ENCODE measurements around the gene NME4.
A peak's percentile ranks its signal among the peaks of the same experiment; 100 is the strongest.
"Not testable (repeated sequence)": the region's sequence is repeated elsewhere in the genome, so short reads cannot be mapped to it uniquely, and the experiment has no call there.

The NME4 gene

GRCh38 chr16:400061-400591, 3.1 kb downstream of the NME4 start:
- no peak for DNase-seq

GRCh38 chr16:401468-402348, 4.7 kb downstream of the NME4 start, which contains the start of gene DECR2:
DECR2 (plus strand) TSS chr16:401885; CDS start chr16:401964, 79 bp downstream.
- DNase-seq, result peak; percentile 86

GRCh38 chr16:404971-405486, 8.0 kb downstream of the NME4 start:
- DNase-seq, result no peak

GRCh38 chr16:405548-406506, 8.8 kb downstream of the NME4 start:
- no peak for DNase-seq

- no peak for DNase-seq
Measured at GRCh38 chr16:407253-407652, 10.3 kb downstream of the NME4 start.

GRCh38 chr16:410516-411178, 13.6 kb downstream of the NME4 start:
- DNase-seq, result no peak

GRCh38 chr16:411576-412265, 14.7 kb downstream of the NME4 start:
- DNase-seq, result no peak

- no peak for DNase-seq
Measured at GRCh38 chr16:414395-415169, 17.6 kb downstream of the NME4 start.

GRCh38 chr16:415170-415498, 18.1 kb downstream of the NME4 start:
- not testable (repeated sequence) for DNase-seq

- DNase-seq, result not testable (repeated sequence)
Measured at GRCh38 chr16:422179-422578, 25.2 kb downstream of the NME4 start.

GRCh38 chr16:424033-424622, 27.1 kb downstream of the NME4 start:
- DNase-seq, result peak; percentile 98

- DNase-seq, result peak; percentile 42
Measured at GRCh38 chr16:424623-425081, 27.7 kb downstream of the NME4 start.

GRCh38 chr16:425082-425718, 28.2 kb downstream of the NME4 start, which contains the start of gene RAB11FIP3:
RAB11FIP3 (plus strand) TSS chr16:425649; CDS start chr16:426007, 358 bp downstream.
- peak; percentile 76 for DNase-seq

GRCh38 chr16:425740-426114, 28.7 kb downstream of the NME4 start:
- no peak for DNase-seq

- DNase-seq, result peak; percentile 2
Measured at GRCh38 chr16:426115-426905, 29.3 kb downstream of the NME4 start.

GRCh38 chr16:426906-427249, 29.9 kb downstream of the NME4 start:
- DNase-seq, result no peak

GRCh38 chr16:427250-427649, 30.3 kb downstream of the NME4 start:
- no peak for DNase-seq

GRCh38 chr16:430904-431303, 33.9 kb downstream of the NME4 start:
- no peak for DNase-seq

- no peak for DNase-seq
Measured at GRCh38 chr16:440627-441026, 43.6 kb downstream of the NME4 start.
